ENCODE measurements around the gene MARCHF6.
"Not testable (repeated sequence)": the region's sequence is repeated elsewhere in the genome, so short reads cannot be mapped to it uniquely, and the experiment has no call there.

Gene MARCHF6

GRCh38 chr5:10323588-10324488 is 29.7 kb upstream of the MARCHF6 start:
- in situ Hi-C loops (cut with MboI; ENCODE audit: low sequenced_read_pairs) = no loop called here

GRCh38 chr5:10324518-10325370 is 28.8 kb upstream of the MARCHF6 start:
- in situ Hi-C loops (cut with MboI; ENCODE audit: low sequenced_read_pairs) = no loop called here

GRCh38 chr5:10328323-10328722 is 25.2 kb upstream of the MARCHF6 start:
- in situ Hi-C loops (cut with MboI; ENCODE audit: low sequenced_read_pairs) = no loop called here

GRCh38 chr5:10329446-10329819 is 24.1 kb upstream of the MARCHF6 start:
- in situ Hi-C loops (cut with MboI; ENCODE audit: low sequenced_read_pairs) = no loop called here

GRCh38 chr5:10329820-10330481 is 23.5 kb upstream of the MARCHF6 start:
- in situ Hi-C loops (cut with MboI; ENCODE audit: low sequenced_read_pairs) = no loop called here

GRCh38 chr5:10330511-10331230 is 22.8 kb upstream of the MARCHF6 start:
- in situ Hi-C loops (cut with MboI; ENCODE audit: low sequenced_read_pairs) = no loop called here

- in situ Hi-C loops (cut with MboI; ENCODE audit: low sequenced_read_pairs) = no loop called here
These were observed 22.1 kb upstream of the MARCHF6 start for GRCh38 chr5:10331341-10331796.

GRCh38 chr5:10332301-10332700 is 21.2 kb upstream of the MARCHF6 start:
- in situ Hi-C loops (cut with MboI; ENCODE audit: low sequenced_read_pairs) = no loop called here

- in situ Hi-C loops (cut with MboI; ENCODE audit: low sequenced_read_pairs) = no loop called here
These were observed 20.1 kb upstream of the MARCHF6 start for GRCh38 chr5:10333154-10334006.

GRCh38 chr5:10334831-10335230 is 18.7 kb upstream of the MARCHF6 start:
- in situ Hi-C loops (cut with MboI; ENCODE audit: low sequenced_read_pairs) = no loop called here

GRCh38 chr5:10335711-10336470 is 17.6 kb upstream of the MARCHF6 start:
- in situ Hi-C loops (cut with MboI; ENCODE audit: low sequenced_read_pairs) = no loop called here

GRCh38 chr5:10337107-10337506 is 16.4 kb upstream of the MARCHF6 start:
- in situ Hi-C loops (cut with MboI; ENCODE audit: low sequenced_read_pairs) = no loop called here

- in situ Hi-C loops (cut with MboI; ENCODE audit: low sequenced_read_pairs) = no loop called here
These were observed 15.5 kb upstream of the MARCHF6 start for GRCh38 chr5:10337986-10338385.

- in situ Hi-C loops (cut with MboI; ENCODE audit: low sequenced_read_pairs) = no loop called here
These were observed 14.8 kb upstream of the MARCHF6 start for GRCh38 chr5:10338686-10339057.

GRCh38 chr5:10339058-10339811 is 14.3 kb upstream of the MARCHF6 start:
- in situ Hi-C loops (cut with MboI; ENCODE audit: low sequenced_read_pairs) = no loop called here

- in situ Hi-C loops (cut with MboI; ENCODE audit: low sequenced_read_pairs) = no loop called here
These were observed 13.5 kb upstream of the MARCHF6 start for GRCh38 chr5:10339958-10340357.

- in situ Hi-C loops (cut with MboI; ENCODE audit: low sequenced_read_pairs) = no loop called here
These were observed 10.0 kb upstream of the MARCHF6 start for GRCh38 chr5:10343486-10343885.

GRCh38 chr5:10344461-10345106 is 8.9 kb upstream of the MARCHF6 start:
- in situ Hi-C loops (cut with MboI; ENCODE audit: low sequenced_read_pairs) = not testable (repeated sequence)
